ENCODE data around the gene STON2.

The STON2 gene

DNA sequence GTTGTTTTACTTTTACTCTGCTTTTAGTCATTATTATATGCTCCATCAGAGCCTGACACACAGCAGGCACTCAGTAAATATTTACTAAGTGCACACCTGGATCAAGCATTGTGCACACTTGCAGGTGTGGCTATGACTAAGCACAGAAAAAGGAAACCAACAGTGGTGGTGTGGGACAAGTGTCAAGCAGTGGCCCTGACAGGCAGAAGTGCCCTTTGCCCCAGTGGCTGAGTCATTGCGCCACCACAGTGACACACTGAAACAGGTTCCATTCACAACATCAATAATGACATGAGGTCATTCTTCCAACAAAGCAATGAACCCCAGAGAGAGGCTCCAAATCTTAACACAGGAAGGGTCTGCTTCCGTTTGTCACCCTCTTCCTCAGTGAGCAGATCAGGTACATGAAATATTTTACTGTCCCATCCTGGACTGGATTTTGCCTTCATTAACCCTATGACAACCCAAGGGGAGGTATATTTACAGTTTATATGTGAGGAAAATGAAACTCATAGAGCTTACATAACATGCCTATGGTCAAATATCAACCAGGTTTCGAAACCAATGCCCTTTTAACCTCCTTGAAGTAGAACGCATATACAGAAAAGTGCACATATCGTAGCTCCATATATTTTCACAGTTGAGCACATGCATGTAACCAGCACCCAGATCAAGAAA lies 96.7 kb downstream of the STON2 start:
- DNase-seq (ENCODE audit: low read depth in 1 of 2, low spot score in 1 of 2) = no peak

GRCh38 chr14:81302638-81303037 lies 97.5 kb downstream of the STON2 start:
- no peak for DNase-seq (ENCODE audit: low read depth in 1 of 2, low spot score in 1 of 2)

DNA sequence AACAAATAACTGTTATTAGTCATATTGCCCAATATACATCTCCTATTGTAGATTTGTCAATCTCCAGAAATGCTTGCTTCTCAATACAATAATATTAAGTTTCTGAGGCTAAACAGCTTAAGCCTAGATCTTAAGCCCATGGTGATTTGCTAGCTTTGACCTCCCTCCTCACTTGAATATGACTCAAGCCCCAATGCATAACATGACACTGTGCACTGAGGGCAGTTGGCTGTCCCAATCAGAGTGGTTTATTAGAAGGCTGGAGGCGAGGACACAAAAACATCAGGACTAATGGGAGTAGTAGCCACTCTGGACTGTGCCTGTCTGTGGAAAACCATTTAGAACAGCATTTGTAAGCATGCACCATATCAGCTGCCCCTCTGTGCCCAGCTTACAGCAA lies 98.3 kb downstream of the STON2 start:
- DNase-seq (ENCODE audit: low read depth in 1 of 2, low spot score in 1 of 2) = no peak

DNA sequence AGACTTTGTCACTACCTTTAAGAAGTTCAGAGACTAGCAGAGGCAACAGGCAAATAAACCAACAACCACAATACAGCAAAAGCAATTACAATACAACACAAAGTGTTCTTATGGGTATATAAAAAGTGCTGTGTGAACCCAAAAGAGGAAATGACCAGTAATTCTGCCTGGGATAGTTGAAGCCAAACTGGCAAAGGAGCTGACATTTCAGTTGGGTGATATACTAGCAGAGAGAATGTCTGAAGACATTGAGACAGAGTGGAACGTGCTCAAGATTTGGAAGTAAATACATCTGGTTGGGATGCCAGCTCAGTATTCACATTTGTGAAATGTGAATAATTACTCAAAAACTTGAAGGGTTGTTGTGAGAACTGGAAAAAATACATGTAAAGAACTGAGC lies 98.8 kb downstream of the STON2 start:
- no peak for DNase-seq (ENCODE audit: low read depth in 1 of 2, low spot score in 1 of 2)

DNA sequence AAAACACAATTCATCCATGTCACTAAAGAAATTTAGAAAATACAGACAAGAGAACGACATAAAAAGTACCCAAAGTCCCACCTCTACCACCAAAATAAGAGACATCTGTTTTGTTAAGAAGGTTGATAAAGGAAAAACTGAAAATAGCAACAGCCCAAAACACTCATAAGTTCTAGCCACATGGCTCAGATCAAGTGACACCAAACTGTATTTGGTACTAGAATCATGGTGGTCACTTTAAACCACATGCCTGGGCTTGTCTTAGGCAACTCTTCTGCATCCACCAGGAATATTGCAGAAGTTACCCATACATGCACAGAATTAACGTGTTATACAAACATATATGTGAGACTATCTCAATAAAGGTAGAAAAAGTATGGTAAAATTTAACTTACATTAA lies 101.2 kb downstream of the STON2 start:
- DNase-seq (ENCODE audit: low read depth in 1 of 2, low spot score in 1 of 2) = no peak

- DNase-seq (ENCODE audit: low read depth in 1 of 2, low spot score in 1 of 2) = no peak
Observed at GRCh38 chr14:81298122-81298521, 102.0 kb downstream of the STON2 start.

- DNase-seq (ENCODE audit: low read depth in 1 of 2, low spot score in 1 of 2) = no peak
Observed at GRCh38 chr14:81295958-81296923, 103.9 kb downstream of the STON2 start.

- DNase-seq (ENCODE audit: low read depth in 1 of 2, low spot score in 1 of 2) = no peak
Observed at GRCh38 chr14:81289516-81289915, 110.6 kb downstream of the STON2 start.

- no peak for DNase-seq (ENCODE audit: low read depth in 1 of 2, low spot score in 1 of 2)
Observed at GRCh38 chr14:81286574-81287370, 113.4 kb downstream of the STON2 start.

- no peak for DNase-seq (ENCODE audit: low read depth in 1 of 2, low spot score in 1 of 2)
Observed at GRCh38 chr14:81285245-81285644, 114.9 kb downstream of the STON2 start.

DNA sequence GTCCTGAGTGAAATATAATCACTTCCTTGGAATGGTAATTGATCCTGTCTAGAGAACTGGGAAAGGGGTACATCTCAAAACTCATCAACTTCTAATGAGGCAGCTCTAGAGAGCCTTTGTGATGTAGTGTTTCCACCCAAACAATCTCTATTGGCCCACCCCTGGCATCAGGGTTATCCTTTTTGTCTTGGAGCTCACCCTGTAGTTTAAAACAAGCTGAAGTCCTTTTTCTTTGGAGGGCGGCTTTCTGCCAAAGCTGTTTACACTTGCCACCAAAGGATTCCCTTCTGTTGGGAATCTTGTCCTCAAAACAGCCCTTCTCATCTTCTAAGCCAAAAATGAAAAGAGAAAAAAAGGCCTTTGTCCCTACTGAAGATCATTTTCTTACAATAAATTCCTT lies 118.8 kb downstream of the STON2 start:
- no peak for DNase-seq (ENCODE audit: low read depth in 1 of 2, low spot score in 1 of 2)

GRCh38 chr14:81280136-81280791 lies 119.9 kb downstream of the STON2 start:
- no peak for DNase-seq (ENCODE audit: low read depth in 1 of 2, low spot score in 1 of 2)

DNA sequence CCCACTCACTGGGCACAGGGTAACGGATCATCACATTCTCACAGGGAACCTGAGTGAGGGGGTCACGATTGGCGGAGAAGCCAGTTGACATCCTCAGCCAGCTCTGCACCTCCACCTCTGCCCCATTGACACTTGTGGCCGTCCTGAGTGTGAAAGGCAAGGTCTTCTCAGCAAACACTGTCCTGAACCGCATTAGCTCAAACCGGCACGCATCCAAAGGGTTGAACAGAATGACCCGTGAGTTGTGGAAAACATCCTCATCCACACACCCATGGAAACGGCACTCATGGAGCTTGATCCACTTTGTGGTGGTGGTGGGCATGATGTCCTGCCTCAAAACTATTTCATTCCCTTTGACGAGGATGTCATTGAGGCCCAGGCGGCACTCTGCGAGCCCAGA lies 123.0 kb downstream of the STON2 start:
- no peak for DNase-seq (ENCODE audit: low read depth in 1 of 2, low spot score in 1 of 2)

DNA sequence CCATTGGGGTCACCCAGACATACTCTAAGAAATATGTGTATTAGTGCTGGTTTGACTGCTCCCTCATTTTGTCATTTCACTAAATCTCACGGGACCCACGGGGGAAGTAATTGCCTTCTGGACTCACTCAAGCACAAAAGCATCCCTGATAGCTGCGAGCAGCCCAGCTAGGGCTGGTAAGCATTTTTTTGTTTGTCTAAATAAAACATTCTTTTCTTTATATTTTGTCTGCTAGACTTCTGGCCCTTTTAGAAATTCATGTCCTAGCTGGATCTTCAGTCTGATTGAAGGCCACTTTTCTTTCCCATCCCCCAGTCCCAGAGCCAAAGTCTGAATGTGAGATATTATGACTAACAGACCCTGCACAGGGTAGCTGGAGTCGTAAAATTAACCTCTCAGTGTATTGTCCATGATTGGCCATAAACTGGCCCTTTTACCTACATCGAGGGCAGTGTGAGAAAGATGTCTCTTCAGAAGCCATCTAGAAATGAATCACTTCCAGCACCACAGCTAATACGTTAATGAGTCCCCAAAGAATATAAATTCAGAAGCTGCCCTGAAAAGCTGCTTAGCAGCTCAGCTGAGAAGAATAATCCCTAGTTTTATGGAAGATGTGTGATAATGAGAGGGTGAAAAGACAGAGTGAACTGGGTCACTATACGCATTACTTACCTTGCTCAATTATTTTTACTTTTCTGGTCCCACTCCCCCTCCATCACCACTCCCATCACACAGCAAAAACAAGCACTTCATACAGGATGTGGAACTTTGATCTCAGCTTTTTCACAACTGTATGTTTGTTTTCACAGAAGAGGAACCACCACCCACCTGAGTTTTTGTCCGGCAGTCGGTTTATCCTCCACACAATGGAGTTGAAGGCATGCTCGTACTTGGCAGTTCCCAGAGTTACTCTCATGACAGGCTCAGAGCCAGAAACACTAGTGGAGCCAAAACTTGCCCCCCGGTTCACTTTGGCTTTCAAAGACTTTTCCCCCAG lies 123.8 kb downstream of the STON2 start:
- no peak for DNase-seq (ENCODE audit: low read depth in 1 of 2, low spot score in 1 of 2)

DNA sequence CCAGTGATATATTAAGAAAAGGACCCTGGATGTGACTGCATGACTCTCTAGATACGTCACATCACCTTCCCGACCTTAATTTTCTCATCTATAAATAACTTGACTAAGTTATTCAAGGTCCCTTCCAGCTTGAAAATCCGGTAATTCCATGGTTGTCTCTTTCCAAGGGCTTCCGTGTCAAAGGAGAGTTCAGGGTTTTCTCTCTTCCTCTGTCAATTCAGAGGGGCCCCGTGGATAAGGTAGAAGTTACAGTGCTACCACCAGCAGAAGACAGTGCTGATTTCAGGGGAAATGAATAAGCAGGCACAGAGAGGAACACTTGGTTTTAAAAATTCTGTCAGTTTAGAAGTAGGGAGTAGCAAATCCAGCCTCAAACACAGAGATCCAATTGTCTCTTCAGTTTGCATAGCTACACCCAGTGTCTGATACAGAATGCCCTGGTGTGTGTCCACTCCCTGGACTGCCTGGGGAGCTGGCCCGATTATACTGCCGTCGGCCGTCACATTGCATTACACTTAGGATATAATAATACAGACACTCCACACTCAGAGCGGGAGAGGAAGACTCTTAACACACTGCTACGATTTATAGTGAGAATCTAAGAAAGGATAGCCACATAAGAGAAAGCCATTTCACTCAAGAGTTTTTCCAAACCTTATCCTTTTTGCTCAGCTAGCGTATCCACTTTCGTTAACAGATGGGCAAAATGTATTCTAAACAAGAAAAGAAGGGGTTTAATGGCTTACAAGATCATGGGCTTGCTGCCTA lies 124.6 kb downstream of the STON2 start:
- DNase-seq (ENCODE audit: low read depth in 1 of 2, low spot score in 1 of 2) = no peak

DNA sequence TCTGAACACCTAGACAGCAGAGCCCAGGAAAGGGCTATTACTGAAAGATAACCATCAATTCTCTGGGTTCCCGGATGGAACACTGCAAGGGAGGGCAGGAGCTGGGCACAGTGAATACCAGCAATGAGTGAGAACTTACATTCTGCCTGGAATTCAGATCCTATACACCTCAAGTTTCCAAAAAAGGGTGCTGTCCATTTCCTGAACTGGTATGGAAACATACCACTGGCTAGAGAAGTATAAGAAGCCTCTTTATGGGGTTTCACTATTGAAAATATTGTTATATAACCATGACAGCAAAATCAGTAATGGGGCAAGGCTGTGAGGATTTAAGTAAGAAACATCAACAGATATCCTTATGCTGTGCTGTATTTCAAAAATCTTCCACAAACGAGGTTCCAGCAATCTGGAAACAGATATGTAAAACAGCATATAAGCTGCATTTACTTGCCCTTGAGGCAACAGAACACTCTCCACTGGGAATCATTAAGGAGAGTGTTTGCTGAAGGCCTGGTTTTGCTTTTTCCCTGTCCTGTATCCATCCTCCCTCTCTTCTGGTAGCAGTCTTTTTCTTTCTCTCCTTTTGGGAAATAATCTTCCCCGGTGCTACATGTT lies 126.1 kb downstream of the STON2 start:
- DNase-seq (ENCODE audit: low read depth in 1 of 2, low spot score in 1 of 2) = no peak

- DNase-seq (ENCODE audit: low read depth in 1 of 2, low spot score in 1 of 2) = no peak
Observed at GRCh38 chr14:81273521-81273920, 126.6 kb downstream of the STON2 start.

GRCh38 chr14:81272317-81272716 lies 127.8 kb downstream of the STON2 start:
- DNase-seq (ENCODE audit: low read depth in 1 of 2, low spot score in 1 of 2) = no peak

DNA sequence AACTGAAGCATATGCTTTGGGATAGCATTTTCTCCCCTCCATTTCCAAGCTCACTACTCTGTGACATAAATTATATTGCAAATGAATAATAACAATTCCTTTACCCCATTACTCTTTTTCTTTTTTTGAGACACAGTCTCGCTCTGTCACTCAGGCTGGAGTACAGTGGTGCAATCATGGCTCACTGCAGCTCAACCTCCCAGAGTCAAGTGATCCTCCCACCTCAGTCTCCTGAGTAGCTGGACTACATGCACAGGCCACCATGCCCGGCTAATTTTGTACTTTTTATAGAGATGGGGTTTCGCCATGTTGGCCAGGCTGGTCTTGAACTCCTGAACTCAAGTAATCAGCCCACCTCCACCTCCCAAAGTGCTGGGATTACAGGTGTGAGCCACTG lies 130.1 kb downstream of the STON2 start:
- DNase-seq (ENCODE audit: low read depth in 1 of 2, low spot score in 1 of 2) = no peak
